LNCAP (cell line): Measurements from ENCODE around the gene CSNK1D.

Source experiments
- CTCF ChIP-seq: fragments of 450-650 bp; IDR thresholded peaks from 2 replicates; pipeline ENCODE4 v1.5.1; 2017; ENCODE audit warnings: mild to moderate bottlenecking

CSNK1D gene

GRCh38 chr17:82199496-82199895, 74.0 kb downstream of the CSNK1D start:
- no peak for TF ChIP-seq CTCF

GRCh38 chr17:82198092-82198491, 75.4 kb downstream of the CSNK1D start:
- no peak for TF ChIP-seq CTCF

GRCh38 chr17:82195675-82196672, 77.5 kb downstream of the CSNK1D start:
- no peak for TF ChIP-seq CTCF

- TF ChIP-seq CTCF, result no peak
These were observed 78.7 kb downstream of the CSNK1D start for GRCh38 chr17:82194765-82195164.

- TF ChIP-seq CTCF, result no peak
These were observed 79.8 kb downstream of the CSNK1D start for GRCh38 chr17:82193520-82194220.
